Karpas-422 (cell line): ENCODE data around the gene DNAH12. TPM values are rescaled to one million over a fixed set of nuclear protein-coding genes. Genes with fewer than 3 reads are reported as not detected.
A peak's percentile ranks its signal among the peaks of the same experiment; 100 is the strongest.

Experiments
- DNase-seq: peaks from one replicate; pipeline ENCODE4 v3.0.0-alpha.2; 2015
- H2AFZ ChIP-seq: fragments of 200-600 bp; sonication (generic); 2 replicates; pipeline ENCODE4 v1.6.1; 2014; ENCODE audit warnings: antibody characterized with exemption, low read length, mixed read lengths
- H3K27ac ChIP-seq: fragments of 200-600 bp; sonication (generic); 2 replicates; pipeline ENCODE4 v1.5.1; 2014; ENCODE audit warnings: mild to moderate bottlenecking, low read length, moderate library complexity
- H3K27me3 ChIP-seq: fragments of 200-600 bp; sonication (generic); 2 replicates; pipeline ENCODE4 v1.6.1; 2014; ENCODE audit warnings: low read length, mixed read lengths
- H3K36me3 ChIP-seq: fragments of 200-600 bp; sonication (generic); 2 replicates; pipeline ENCODE4 v1.6.1; 2014; ENCODE audit warnings: low read length, mixed read lengths; ENCODE audit not compliant: insufficient read depth
- H3K4me1 ChIP-seq: fragments of 200-600 bp; sonication (generic); 2 replicates; pipeline ENCODE4 v1.6.1; 2014; ENCODE audit warnings: mild to moderate bottlenecking, low read length, mixed read lengths
- H3K4me2 ChIP-seq: fragments of 200-600 bp; sonication (generic); 2 replicates; pipeline ENCODE4 v1.6.1; 2014; ENCODE audit warnings: low read length, low read depth, mild to moderate bottlenecking; ENCODE audit not compliant: poor library complexity, severe bottlenecking
- H3K4me3 ChIP-seq: fragments of 200-600 bp; sonication (generic); 2 replicates; pipeline ENCODE4 v1.5.1; 2014; ENCODE audit warnings: mild to moderate bottlenecking, antibody characterized with exemption, low read length, mixed read lengths
- H3K79me2 ChIP-seq: fragments of 200-600 bp; sonication (generic); 2 replicates; pipeline ENCODE4 v1.6.1; 2014; ENCODE audit warnings: mild to moderate bottlenecking, low read length, mixed read lengths
- H3K9ac ChIP-seq: fragments of 200-600 bp; sonication (generic); 2 replicates; pipeline ENCODE4 v1.6.0; 2014; ENCODE audit warnings: low read length
- H3K9me2 ChIP-seq: fragments of 200-600 bp; sonication (generic), shearing (Covaris generic); replicated peaks from 2 replicates; pipeline ENCODE4 v1.6.0; 2014; ENCODE audit warnings: mild to moderate bottlenecking, low read length, moderate library complexity; ENCODE audit not compliant: insufficient read depth
- H3K9me3 ChIP-seq: fragments of 300-700, 200-600 bp; sonication (generic); 2 replicates; pipeline ENCODE4 v1.6.1; 2014; ENCODE audit warnings: low read length, mixed read lengths
- H4K20me1 ChIP-seq: fragments of 200-600 bp; sonication (generic); 2 replicates; pipeline ENCODE4 v1.6.1; 2014; ENCODE audit warnings: mild to moderate bottlenecking, antibody characterized with exemption, low read length, low read depth; ENCODE audit not compliant: insufficient read depth
- total RNA-seq: library from RNA; depleted of rRNA; stranded (reverse); fragments of >200 nt; shearing (Covaris generic); gene quantifications from 2 replicates; pipeline ENCODE4 v1.2.3, GENCODE V29; 2014; ENCODE audit warnings: low replicate concordance

DNAH12 gene
- total RNA-seq, 1 experiment from 2014 or later, result not detected

- Histone ChIP-seq H3K27me3 (no peaks in the 10 kb centered on the region), H4K20me1 (no peaks in the 10 kb centered on the region), H3K4me3 (no peak overlapping the region), H3K27ac (no peak overlapping the region), H3K9ac (no peak overlapping the region), H3K4me1 (no peaks in the 10 kb centered on the region), H2AFZ (no peak overlapping the region), H3K9me2 (no peaks in the 10 kb centered on the region), H3K4me2 (no peak overlapping the region), H3K79me2 (no peaks in the 10 kb centered on the region), H3K36me3 (no peaks in the 10 kb centered on the region), H3K9me3 (no peaks in the 10 kb centered on the region)
- no peak for DNase-seq
These were observed 120.8 kb downstream of the DNAH12 start for GRCh38 chr3:57423335-57423734.

- no peak overlapping the region for H3K4me2 ChIP-seq
- no peaks in the 10 kb centered on the region for H3K27me3 ChIP-seq
- H3K36me3 ChIP-seq, result no peaks in the 10 kb centered on the region
- no peaks in the 10 kb centered on the region for H3K9me2 ChIP-seq
- H3K9ac ChIP-seq, result no peak overlapping the region
- H3K4me1 ChIP-seq, result no peaks in the 10 kb centered on the region
- H3K79me2 ChIP-seq, result no peaks in the 10 kb centered on the region
- no peak for DNase-seq
- H3K9me3 ChIP-seq, result no peaks in the 10 kb centered on the region
- no peak overlapping the region for H3K4me3 ChIP-seq
- H3K27ac ChIP-seq, result no peak overlapping the region
- no peak overlapping the region for H2AFZ ChIP-seq
- H4K20me1 ChIP-seq, result no peaks in the 10 kb centered on the region
These were observed 122.8 kb downstream of the DNAH12 start for GRCh38 chr3:57421336-57421735.

- Histone ChIP-seq H3K79me2 (no peaks in the 10 kb centered on the region), H3K36me3 (no peaks in the 10 kb centered on the region), H3K9ac (no peak overlapping the region), H3K27ac (no peak overlapping the region), H4K20me1 (no peaks in the 10 kb centered on the region), H3K9me2 (no peaks in the 10 kb centered on the region), H2AFZ (no peak overlapping the region), H3K4me1 (no peaks in the 10 kb centered on the region), H3K4me2 (no peak overlapping the region), H3K27me3 (no peaks in the 10 kb centered on the region), H3K9me3 (no peaks in the 10 kb centered on the region), H3K4me3 (no peak overlapping the region)
- no peak for DNase-seq
These were observed 124.1 kb downstream of the DNAH12 start for GRCh38 chr3:57420001-57420400.

- Histone ChIP-seq H3K9me3 (no peaks in the 10 kb centered on the region), H3K27ac (no peak overlapping the region), H2AFZ (no peak overlapping the region), H3K36me3 (no peaks in the 10 kb centered on the region), H3K9ac (no peak overlapping the region), H3K4me1 (no peaks in the 10 kb centered on the region), H3K4me3 (no peak overlapping the region), H4K20me1 (no peaks in the 10 kb centered on the region), H3K9me2 (no peaks in the 10 kb centered on the region), H3K4me2 (no peak overlapping the region), H3K27me3 (no peaks in the 10 kb centered on the region), H3K79me2 (no peaks in the 10 kb centered on the region)
- DNase-seq, result no peak
These were observed 132.4 kb downstream of the DNAH12 start for GRCh38 chr3:57411715-57412114.

- no peaks in the 10 kb centered on the region for H3K79me2 ChIP-seq
- no peaks in the 10 kb centered on the region for H3K27me3 ChIP-seq
- DNase-seq, result no peak
These were observed 134.7 kb downstream of the DNAH12 start for GRCh38 chr3:57409471-57409870.

GRCh38 chr3:57402675-57403074, 141.5 kb downstream of the DNAH12 start:
- Histone ChIP-seq H3K9me2 (no peaks in the 10 kb centered on the region), H3K27ac (no peak overlapping the region)

More at GRCh38 chr3:57409471-57409870, 134.7 kb downstream of the DNAH12 start:
- Histone ChIP-seq H2AFZ (no peak overlapping the region; the same call in 1 of the 2 replicates), H3K36me3 (no peaks in the 10 kb centered on the region), H3K9me2 (no peaks in the 10 kb centered on the region), H3K4me3 (no peak overlapping the region), H3K9me3 (no peaks in the 10 kb centered on the region), H3K9ac (no peak overlapping the region), H4K20me1 (no peaks in the 10 kb centered on the region), H3K4me2 (no peak overlapping the region), H3K4me1 (no peaks in the 10 kb centered on the region), H3K27ac (no peak overlapping the region)

GRCh38 chr3:57397175-57398026, 146.7 kb downstream of the DNAH12 start:
- Histone ChIP-seq H3K4me1 (peaks cover 3% of the 10 kb centered on the region), H3K9ac (0 out of 2 replicates have a peak overlapping the region, but pooled peaks have one; percentile 21), H2AFZ (peak overlapping the region; percentile 68; the same call in 1 of the 2 replicates), H4K20me1 (no peaks in the 10 kb centered on the region), H3K27ac (no peak overlapping the region), H3K4me3 (no peak overlapping the region), H3K9me2 (no peaks in the 10 kb centered on the region), H3K27me3 (no peaks in the 10 kb centered on the region; the same call in 1 of the 2 replicates), H3K79me2 (no peaks in the 10 kb centered on the region), H3K9me3 (no peaks in the 10 kb centered on the region), H3K4me2 (peak overlapping the region; percentile 28), H3K36me3 (no peaks in the 10 kb centered on the region)
- DNase-seq, result peak; percentile 84

More at GRCh38 chr3:57402675-57403074, 141.5 kb downstream of the DNAH12 start:
- Histone ChIP-seq H4K20me1 (no peaks in the 10 kb centered on the region), H3K4me3 (no peak overlapping the region), H3K9me3 (no peaks in the 10 kb centered on the region), H3K9ac (no peak overlapping the region), H3K79me2 (no peaks in the 10 kb centered on the region), H3K4me1 (peaks cover 2% of the 10 kb centered on the region), H3K4me2 (no peak overlapping the region), H3K27me3 (no peaks in the 10 kb centered on the region; the same call in 1 of the 2 replicates), H3K36me3 (no peaks in the 10 kb centered on the region), H2AFZ (no peak overlapping the region)
- DNase-seq, result no peak

GRCh38 chr3:57393977-57394376, 150.2 kb downstream of the DNAH12 start:
- H3K4me2 ChIP-seq, result no peak overlapping the region
- DNase-seq, result peak; percentile 47
- H3K9ac ChIP-seq, result no peak overlapping the region
- no peaks in the 10 kb centered on the region for H3K36me3 ChIP-seq
- H3K27me3 ChIP-seq, result peaks cover 3% of the 10 kb centered on the region; the same call in 1 of the 2 replicates
- no peaks in the 10 kb centered on the region for H3K9me3 ChIP-seq
- no peaks in the 10 kb centered on the region for H4K20me1 ChIP-seq
- H3K9me2 ChIP-seq, result no peaks in the 10 kb centered on the region
- peak overlapping the region; percentile 48; the same call in 1 of the 2 replicates for H2AFZ ChIP-seq
- H3K4me3 ChIP-seq, result no peak overlapping the region
- H3K27ac ChIP-seq, result no peak overlapping the region
- no peaks in the 10 kb centered on the region for H3K79me2 ChIP-seq
- H3K4me1 ChIP-seq, result peaks cover 3% of the 10 kb centered on the region
